Smooth muscle cell (in vitro differentiated cells): ENCODE measurements around the gene RPSA. TPM values are rescaled to one million over a fixed set of nuclear protein-coding genes. Genes with fewer than 3 reads are reported as not detected.
"Not testable (repeated sequence)": the region's sequence is repeated elsewhere in the genome, so short reads cannot be mapped to it uniquely, and the experiment has no call there.

Experiments
- DNase-seq: peaks from one replicate; lab custom pipeline; 2025; ENCODE audit not compliant: unreplicated experiment; lab: John Stamatoyannopoulos, UW
- H2AFZ ChIP-seq: fragments of 200-600 bp; sonication (generic); 2 replicates; pipeline ENCODE4 v1.6.0; 2016; ENCODE audit warnings: antibody characterized with exemption, low read depth, mild to moderate bottlenecking
- H3F3A ChIP-seq: fragments of 200-600 bp; sonication (generic); 2 replicates; pipeline ENCODE4 v1.6.0; 2017; ENCODE audit warnings: antibody characterized with exemption, low read depth
- H3K27ac ChIP-seq: fragments of 200-600 bp; sonication (generic); 2 replicates; pipeline ENCODE4 v1.5.1; 2016; ENCODE audit warnings: low read depth, mild to moderate bottlenecking
- H3K27me3 ChIP-seq: fragments of 200-600 bp; sonication (generic); 2 replicates; pipeline ENCODE4 v1.6.1; 2016; ENCODE audit warnings: low read depth, mild to moderate bottlenecking
- H3K36me3 ChIP-seq: fragments of 200-600 bp; sonication (generic); 2 replicates; pipeline ENCODE4 v1.5.1; 2016; ENCODE audit warnings: low read depth
- H3K4me1 ChIP-seq: fragments of 200-600 bp; sonication (generic); 2 replicates; pipeline ENCODE4 v1.5.1; 2016; ENCODE audit warnings: low read depth
- H3K4me2 ChIP-seq: fragments of 200-600 bp; sonication (generic); 2 replicates; pipeline ENCODE4 v1.6.0; 2016; ENCODE audit warnings: mild to moderate bottlenecking
- H3K4me3 ChIP-seq: fragments of 200-600 bp; sonication (generic); 2 replicates; pipeline ENCODE4 v1.5.1; 2016; ENCODE audit warnings: mild to moderate bottlenecking
- H3K79me2 ChIP-seq: fragments of 200-600 bp; sonication (generic); 2 replicates; pipeline ENCODE4 v1.6.0; 2016; ENCODE audit warnings: low read depth, mild to moderate bottlenecking
- H3K9ac ChIP-seq: fragments of 200-600 bp; sonication (generic); 2 replicates; pipeline ENCODE4 v1.6.0; 2016; ENCODE audit warnings: low read depth
- H3K9me3 ChIP-seq: fragments of 200-600 bp; sonication (generic); replicated peaks from 2 replicates; pipeline ENCODE4 v1.5.1; 2016; ENCODE audit warnings: low read depth
- H4K20me1 ChIP-seq: fragments of 200-600 bp; sonication (generic); 2 replicates; pipeline ENCODE4 v1.6.0; 2016; ENCODE audit warnings: low read depth
- WGBS: methylation state at CpG from one replicate; pipeline ENCODE4 v1.1.7; 2016; ENCODE audit warnings: low lambda C conversion rate; 5-methylcytosine and 5-hydroxymethylcytosine counted together
- polyA plus RNA-seq: library from polyadenylated mRNA; unstranded; fragments of >200 nt; fragmentation: Nextera tagmentation; extraction: Ambion mirVana; gene quantifications from 2 replicates; pipeline ENCODE4 v1.2.1, GENCODE V29; 2016
- total RNA-seq: library from RNA; depleted of rRNA; stranded (reverse); fragments of >200 nt; gene quantifications from 2 replicates; pipeline ENCODE4 v1.2.3, GENCODE V29; 2014
- TF ChIP-seq, protein P1 (sequence below): fragments of 200-600 bp; sonication (generic); IDR thresholded peaks from 2 replicates; pipeline ENCODE4 v1.5.1; 2017; ENCODE audit warnings: borderline replicate concordance, mild to moderate bottlenecking, antibody characterized with exemption; ENCODE audit not compliant: insufficient read depth, poor library complexity, severe bottlenecking

Gene RPSA
- total and polyA plus RNA-seq, 2 experiments from 2014 or later, result 355 to 1,254 TPM

DNA sequence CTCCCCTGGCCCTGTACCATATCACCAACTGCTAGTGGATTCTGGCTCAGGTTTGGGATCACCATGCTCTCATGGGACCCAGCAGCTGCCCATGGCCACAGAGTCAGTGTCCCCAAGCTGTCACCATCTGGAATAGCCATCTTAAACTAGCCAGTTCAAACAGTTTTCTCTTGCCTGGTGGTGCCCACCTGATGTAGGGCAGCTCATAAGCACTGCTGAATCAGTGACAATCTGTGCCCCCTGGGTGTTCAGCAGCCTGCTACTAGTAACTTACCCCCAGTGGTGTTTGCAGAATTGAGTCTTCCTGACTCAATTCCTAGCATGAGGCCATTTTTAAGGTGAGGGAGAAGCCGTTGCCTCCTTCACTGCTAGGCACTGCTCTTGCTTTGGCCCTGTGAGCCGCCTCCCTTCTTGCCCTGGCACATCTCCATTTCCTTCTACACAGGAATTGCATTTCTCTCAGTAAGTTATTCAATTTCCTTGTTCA is 7.9 kb downstream of the RPSA start:
- Histone ChIP-seq H3K9ac (no peak overlapping the region), H3K9me3 (no peaks in the 10 kb centered on the region), H3F3A (peaks cover 46% of the 10 kb centered on the region), H3K27me3 (no peaks in the 10 kb centered on the region), H3K4me2 (no peak overlapping the region), H2AFZ (no peak overlapping the region), H3K79me2 (peaks cover 6% of the 10 kb centered on the region), H3K36me3 (peaks cover 9% of the 10 kb centered on the region), H3K4me3 (no peak overlapping the region), H3K27ac (no peak overlapping the region), H4K20me1 (peaks cover 39% of the 10 kb centered on the region), H3K4me1 (no peaks in the 10 kb centered on the region)
- 73% methylated on average over 2 of the region's 2 CpGs for WGBS
- DNase-seq, result no peak
- TF ChIP-seq, protein P1, sequence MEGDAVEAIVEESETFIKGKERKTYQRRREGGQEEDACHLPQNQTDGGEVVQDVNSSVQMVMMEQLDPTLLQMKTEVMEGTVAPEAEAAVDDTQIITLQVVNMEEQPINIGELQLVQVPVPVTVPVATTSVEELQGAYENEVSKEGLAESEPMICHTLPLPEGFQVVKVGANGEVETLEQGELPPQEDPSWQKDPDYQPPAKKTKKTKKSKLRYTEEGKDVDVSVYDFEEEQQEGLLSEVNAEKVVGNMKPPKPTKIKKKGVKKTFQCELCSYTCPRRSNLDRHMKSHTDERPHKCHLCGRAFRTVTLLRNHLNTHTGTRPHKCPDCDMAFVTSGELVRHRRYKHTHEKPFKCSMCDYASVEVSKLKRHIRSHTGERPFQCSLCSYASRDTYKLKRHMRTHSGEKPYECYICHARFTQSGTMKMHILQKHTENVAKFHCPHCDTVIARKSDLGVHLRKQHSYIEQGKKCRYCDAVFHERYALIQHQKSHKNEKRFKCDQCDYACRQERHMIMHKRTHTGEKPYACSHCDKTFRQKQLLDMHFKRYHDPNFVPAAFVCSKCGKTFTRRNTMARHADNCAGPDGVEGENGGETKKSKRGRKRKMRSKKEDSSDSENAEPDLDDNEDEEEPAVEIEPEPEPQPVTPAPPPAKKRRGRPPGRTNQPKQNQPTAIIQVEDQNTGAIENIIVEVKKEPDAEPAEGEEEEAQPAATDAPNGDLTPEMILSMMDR, result no peak

DNA sequence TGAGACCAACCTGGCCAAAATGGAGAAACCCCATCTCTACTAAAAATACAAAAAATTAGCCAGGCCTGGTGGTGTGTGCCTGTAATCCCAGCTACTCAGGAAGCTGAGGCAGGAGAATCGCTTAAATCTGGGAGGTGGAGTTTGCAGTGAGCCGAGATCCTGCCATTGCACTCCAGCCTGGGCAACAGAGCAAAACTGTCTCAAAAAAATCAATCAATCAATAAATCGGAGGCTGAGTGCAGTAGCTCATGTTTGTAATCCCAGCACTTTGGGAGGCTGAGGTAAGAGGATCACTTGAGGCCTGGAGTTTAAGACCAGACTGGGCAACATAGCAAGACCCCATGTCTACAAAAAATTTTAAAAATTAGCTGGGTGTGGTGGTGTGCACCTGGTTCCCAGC is 8.8 kb downstream of the RPSA start:
- not testable (repeated sequence) for H3K4me1 ChIP-seq, DNase-seq, H3K4me2 ChIP-seq, H3K4me3 ChIP-seq, H3K9ac ChIP-seq, H3K9me3 ChIP-seq, H3K27ac ChIP-seq, H3K27me3 ChIP-seq, H3K79me2 ChIP-seq, H3K36me3 ChIP-seq, H2AFZ ChIP-seq
- 93% methylated on average over 3 of the region's 3 CpGs for WGBS
- peaks cover 38% of the 10 kb centered on the region for H3F3A ChIP-seq
- H4K20me1 ChIP-seq, result peaks cover 31% of the 10 kb centered on the region

DNA sequence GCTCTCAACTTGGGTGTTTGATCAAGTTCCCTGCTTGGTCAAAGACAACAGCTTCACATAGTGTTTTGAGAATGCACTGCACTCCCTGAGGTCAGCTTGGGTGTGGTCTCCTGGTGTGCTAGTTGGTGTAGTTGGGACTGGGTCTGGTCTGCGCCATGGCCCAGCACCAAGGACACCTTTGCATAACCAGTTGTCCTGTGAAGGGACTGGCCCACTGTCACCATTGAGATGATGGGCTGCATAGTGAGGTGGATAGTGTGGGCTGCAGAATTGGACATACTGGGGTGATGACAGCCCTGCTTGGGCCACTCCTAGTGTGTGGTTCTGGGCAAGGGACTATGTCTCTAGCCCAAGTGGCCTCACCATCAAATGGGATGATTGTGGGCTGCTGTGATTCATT is 9.5 kb downstream of the RPSA start:
- no peaks in the 10 kb centered on the region for H3K9me3 ChIP-seq
- no peak overlapping the region for H2AFZ ChIP-seq
- 100% methylated on average over 1 of the region's 1 CpG for WGBS
- H3K27ac ChIP-seq, result no peak overlapping the region
- TF ChIP-seq, protein P1, result no peak
- no peaks in the 10 kb centered on the region for H3K27me3 ChIP-seq
- H3F3A ChIP-seq, result peaks cover 36% of the 10 kb centered on the region
- no peaks in the 10 kb centered on the region for H3K79me2 ChIP-seq
- H3K4me1 ChIP-seq, result no peaks in the 10 kb centered on the region
- H3K4me3 ChIP-seq, result no peak overlapping the region
- H3K9ac ChIP-seq, result no peak overlapping the region
- peaks cover 7% of the 10 kb centered on the region for H3K36me3 ChIP-seq
- no peak overlapping the region for H3K4me2 ChIP-seq
- DNase-seq, result no peak
- H4K20me1 ChIP-seq, result peaks cover 25% of the 10 kb centered on the region

DNA sequence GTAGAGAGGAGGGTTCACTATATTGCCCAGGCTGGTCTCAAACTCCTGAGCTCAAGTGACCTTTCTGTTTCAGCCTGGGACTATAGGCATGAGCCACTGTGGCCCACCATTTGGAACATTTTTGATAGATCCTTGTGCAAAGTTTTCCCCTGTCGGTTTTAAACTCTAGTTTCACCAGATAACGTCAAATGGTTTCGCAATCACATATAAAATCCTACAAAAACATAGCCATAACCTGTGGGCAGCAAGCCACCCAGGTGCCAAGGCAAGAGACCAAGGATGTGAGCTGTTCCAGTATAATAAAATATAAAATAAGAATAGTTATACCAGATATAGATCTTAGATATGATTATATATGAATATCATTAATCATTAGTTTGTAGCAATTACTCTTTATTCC is 10.5 kb downstream of the RPSA start:
- H3K27ac ChIP-seq, H3K4me1 ChIP-seq, H2AFZ ChIP-seq, H3K27me3 ChIP-seq, H3K36me3 ChIP-seq, H3K79me2 ChIP-seq, H3K4me2 ChIP-seq, H3K4me3 ChIP-seq, H3K9me3 ChIP-seq, DNase-seq, H3K9ac ChIP-seq: not testable (repeated sequence)
- WGBS, result 57% methylated on average over 3 of the region's 3 CpGs
- H4K20me1 ChIP-seq, result peaks cover 15% of the 10 kb centered on the region
- peaks cover 26% of the 10 kb centered on the region for H3F3A ChIP-seq

DNA sequence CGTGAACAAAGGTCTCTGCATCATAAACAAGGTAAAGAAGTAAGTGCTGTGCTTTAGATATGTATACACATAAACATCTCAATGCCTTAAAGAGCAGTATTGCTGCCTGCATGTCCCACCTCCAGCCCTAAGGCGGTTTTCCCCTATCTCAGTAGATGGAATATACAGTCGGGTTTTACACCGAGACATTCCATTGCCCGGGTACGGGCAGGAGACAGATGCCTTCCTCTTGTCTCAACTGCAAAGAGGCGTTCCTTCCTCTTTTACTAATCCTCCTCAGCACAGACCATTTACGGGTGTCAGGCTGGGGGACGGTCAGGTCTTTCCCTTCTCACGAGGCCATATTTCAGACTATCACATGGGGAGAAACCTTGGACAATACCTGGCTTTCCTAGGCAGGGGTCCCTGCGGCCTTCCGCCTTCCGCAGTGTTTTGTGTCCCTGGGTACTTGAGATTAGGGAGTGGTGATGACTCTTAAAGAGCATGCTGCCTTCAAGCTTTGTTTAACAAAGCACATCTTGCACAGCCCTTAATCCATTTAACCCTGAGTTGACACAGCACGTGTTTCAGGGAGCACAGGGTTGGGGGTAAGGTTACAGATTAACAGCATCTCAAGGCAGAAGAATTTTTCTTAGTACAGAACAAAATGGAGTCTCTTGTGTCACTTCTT is 12.2 kb downstream of the RPSA start:
- H3K4me1 ChIP-seq, H3K4me3 ChIP-seq, H3K9ac ChIP-seq, H3K36me3 ChIP-seq, H3K79me2 ChIP-seq, H2AFZ ChIP-seq, H3K27me3 ChIP-seq, H3K9me3 ChIP-seq, H3K4me2 ChIP-seq, H3K27ac ChIP-seq, DNase-seq, H4K20me1 ChIP-seq: not testable (repeated sequence)
- peaks cover 13% of the 10 kb centered on the region for H3F3A ChIP-seq
- WGBS, result 35% methylated on average over 14 of the region's 14 CpGs
